DOHH2 (cell line): ENCODE results near the gene MAP3K10.
"Not testable (repeated sequence)": the region's sequence is repeated elsewhere in the genome, so short reads cannot be mapped to it uniquely, and the experiment has no call there.

Experiments
- EZH2phosphoT487 ChIP-seq: fragments of 200-600 bp; sonication (generic); IDR thresholded peaks from 2 replicates; pipeline ENCODE4 v1.6.1; 2017; ENCODE audit warnings: borderline replicate concordance, mild to moderate bottlenecking, antibody characterized with exemption, low read length, moderate library complexity, mixed read lengths
- TF ChIP-seq, protein P1 (sequence below): fragments of 200-600 bp; sonication (generic); IDR thresholded peaks from one replicate; pipeline ENCODE4 v1.5.1; 2014; ENCODE audit warnings: antibody characterized with exemption, mild to moderate bottlenecking, low read depth, low read length; ENCODE audit not compliant: poor library complexity, severe bottlenecking

DNA sequence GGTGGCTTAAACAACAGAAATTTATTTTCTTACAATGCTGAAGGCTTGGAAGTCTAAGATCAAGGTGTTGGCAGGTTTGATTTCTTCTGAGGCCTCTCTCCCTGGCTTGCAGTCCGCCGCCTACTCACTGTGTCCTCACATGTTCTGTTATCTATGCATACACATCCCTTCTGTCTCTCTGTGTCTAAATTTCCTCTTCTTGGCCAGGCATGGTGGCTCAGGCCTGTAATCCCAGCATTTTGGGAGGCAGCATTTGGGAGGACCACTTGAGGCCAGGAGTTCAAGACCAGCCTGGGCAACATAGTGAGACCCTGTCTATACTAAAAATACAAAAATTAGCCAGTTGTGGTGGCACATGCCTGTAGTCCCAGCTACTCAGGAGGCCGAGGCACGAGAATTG is 19.9 kb upstream of the MAP3K10 start:
- TF ChIP-seq, protein P1, sequence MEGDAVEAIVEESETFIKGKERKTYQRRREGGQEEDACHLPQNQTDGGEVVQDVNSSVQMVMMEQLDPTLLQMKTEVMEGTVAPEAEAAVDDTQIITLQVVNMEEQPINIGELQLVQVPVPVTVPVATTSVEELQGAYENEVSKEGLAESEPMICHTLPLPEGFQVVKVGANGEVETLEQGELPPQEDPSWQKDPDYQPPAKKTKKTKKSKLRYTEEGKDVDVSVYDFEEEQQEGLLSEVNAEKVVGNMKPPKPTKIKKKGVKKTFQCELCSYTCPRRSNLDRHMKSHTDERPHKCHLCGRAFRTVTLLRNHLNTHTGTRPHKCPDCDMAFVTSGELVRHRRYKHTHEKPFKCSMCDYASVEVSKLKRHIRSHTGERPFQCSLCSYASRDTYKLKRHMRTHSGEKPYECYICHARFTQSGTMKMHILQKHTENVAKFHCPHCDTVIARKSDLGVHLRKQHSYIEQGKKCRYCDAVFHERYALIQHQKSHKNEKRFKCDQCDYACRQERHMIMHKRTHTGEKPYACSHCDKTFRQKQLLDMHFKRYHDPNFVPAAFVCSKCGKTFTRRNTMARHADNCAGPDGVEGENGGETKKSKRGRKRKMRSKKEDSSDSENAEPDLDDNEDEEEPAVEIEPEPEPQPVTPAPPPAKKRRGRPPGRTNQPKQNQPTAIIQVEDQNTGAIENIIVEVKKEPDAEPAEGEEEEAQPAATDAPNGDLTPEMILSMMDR: not testable (repeated sequence)
- TF ChIP-seq EZH2phosphoT487: not testable (repeated sequence)
